ENCODE measurements around the gene SLC26A4.

DNA sequence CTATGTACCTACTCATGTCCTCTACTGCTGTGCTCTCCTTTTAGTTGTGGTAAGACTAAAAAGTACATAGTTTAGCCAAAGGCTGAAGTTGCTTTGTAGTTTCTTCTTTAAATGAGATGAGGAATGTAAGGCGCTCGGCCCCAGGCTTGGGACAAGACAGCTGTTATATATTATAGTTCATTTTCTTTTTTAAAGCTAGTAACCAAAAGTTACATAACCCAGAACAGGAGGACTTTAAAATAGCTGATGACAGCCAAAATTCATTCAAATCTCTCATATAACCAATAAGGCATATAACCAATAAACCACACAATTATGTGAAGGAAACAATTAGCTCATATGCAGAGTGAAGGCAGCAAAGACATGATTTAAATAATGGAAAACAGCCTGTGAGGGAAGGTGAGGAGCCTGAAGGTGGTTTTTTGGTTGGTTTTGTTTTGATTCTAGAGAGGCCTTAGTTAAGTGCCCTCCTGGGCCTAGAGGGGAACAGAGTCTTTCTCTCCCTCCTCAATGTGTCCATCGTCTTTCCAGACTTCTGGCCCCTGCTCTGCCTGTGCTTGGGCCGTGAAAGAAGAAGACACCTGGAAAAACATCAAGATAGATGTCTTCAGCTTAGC lies 35.8 kb downstream of the SLC26A4 start:
- no peak for TF ChIP-seq ZSCAN29 (IDR thresholded peaks at IDR 0.05)
- TF ChIP-seq CTCF (IDR thresholded peaks at IDR 0.05 in 2 of 3, conservative IDR thresholded peaks at IDR 0.05 in 1 of 3; ENCODE audit: control insufficient read depth in 2 of 3, extremely low read depth in 1 of 3, insufficient read depth in 1 of 3, low read depth in 3 of 3, low read length in 3 of 3) = no peak
